Esophagus (tissue), 2 donors: Measurements from ENCODE around the gene PIGO. TPM values are rescaled to one million over a fixed set of nuclear protein-coding genes. Genes with fewer than 3 reads are reported as not detected.

Experiments used
- H3K27ac ChIP-seq, 2 donors: one replicate each; pipeline ENCODE4 v1.5.1; 2013; ENCODE audit warnings: low read depth in 2 of 2, mild to moderate bottlenecking in 2 of 2, inconsistent platforms in 1 of 2, low read length in 1 of 2, moderate library complexity in 1 of 2
- H3K27me3 ChIP-seq, 2 donors: one replicate each; pipeline ENCODE4 v1.6.1; 2013; ENCODE audit warnings: low read length in 2 of 2, control low read depth in 1 of 2, mild to moderate bottlenecking in 1 of 2; ENCODE audit not compliant: insufficient read depth in 2 of 2, control insufficient read depth in 1 of 2
- H3K36me3 ChIP-seq, 2 donors: one replicate each; pipeline ENCODE4 v1.6.1; 2013; ENCODE audit warnings: low read length in 1 of 2; ENCODE audit not compliant: control insufficient read depth in 2 of 2, insufficient read depth in 2 of 2
- H3K4me1 ChIP-seq, 2 donors: one replicate each; pipeline ENCODE4 v1.6.1; 2013; ENCODE audit warnings: low read length in 1 of 2; ENCODE audit not compliant: control insufficient read depth in 2 of 2, insufficient read depth in 2 of 2
- H3K4me3 ChIP-seq, 2 donors: one replicate each; pipeline ENCODE4 v1.5.1; 2013; ENCODE audit warnings: low read length in 2 of 2, mild to moderate bottlenecking in 2 of 2, low read depth in 1 of 2, moderate library complexity in 1 of 2
- H3K9me3 ChIP-seq, 2 donors: one replicate each; pipeline ENCODE4 v1.6.1; 2013; ENCODE audit warnings: mild to moderate bottlenecking in 2 of 2, low read depth in 1 of 2, low read length in 1 of 2, moderate library complexity in 1 of 2; ENCODE audit not compliant: control insufficient read depth in 2 of 2, insufficient read depth in 1 of 2
- WGBS, 2 donors: extraction: QIAGEN DNeasy Blood & Tissue Kit; methylation state at CpG; one replicate each; pipeline ENCODE4 v1.1.7; 2013; 5-methylcytosine and 5-hydroxymethylcytosine counted together
- polyA plus RNA-seq, 2 donors: library from polyadenylated mRNA; stranded (reverse); fragments of 200-250 nt; gene quantifications; one replicate each; pipeline ENCODE4 v1.2.3, GENCODE V29; 2013
- donor health status: healthy with polysubstance abuse.
- donor health status: Bipolar disorder and iron deficiency.

The PIGO gene
- polyA plus RNA-seq, 2 donors, result 12.3 to 12.5 TPM

- Histone ChIP-seq H3K27me3 (no peaks in the 10 kb centered on the region), H3K9me3 (no peaks in the 10 kb centered on the region), H3K36me3 (peaks cover 11 to 22% of the 10 kb centered on the region in 2 donors), H3K4me1 (peaks cover 0 to 6% of the 10 kb centered on the region in 2 donors), H3K27ac (no peak overlapping the region), H3K4me3 (no peak overlapping the region)
- WGBS, 2 donors, result 78 to 81% methylated on average over 18 of the region's 18 CpGs
These were observed 11.2 kb upstream of the PIGO start for GRCh38 chr9:35107297-35108290.

- Histone ChIP-seq H3K27ac (no peak overlapping the region), H3K9me3 (no peaks in the 10 kb centered on the region), H3K4me3 (no peak overlapping the region), H3K4me1 (peaks cover 4 to 13% of the 10 kb centered on the region in 2 donors), H3K27me3 (no peaks in the 10 kb centered on the region), H3K36me3 (peaks cover 11 to 26% of the 10 kb centered on the region in 2 donors)
- WGBS, 2 donors, result 86 to 94% methylated on average over 7 of the region's 7 CpGs
These were observed 9.9 kb upstream of the PIGO start for GRCh38 chr9:35106343-35106730.

GRCh38 chr9:35105571-35106342 is 9.4 kb upstream of the PIGO start:
- Histone ChIP-seq H3K9me3 (no peaks in the 10 kb centered on the region), H3K27me3 (no peaks in the 10 kb centered on the region), H3K36me3 (peaks cover 12 to 31% of the 10 kb centered on the region in 2 donors), H3K27ac (no peak overlapping the region), H3K4me3 (no peak overlapping the region), H3K4me1 (peaks cover 4 to 13% of the 10 kb centered on the region in 2 donors)
- 90 to 92% methylated on average over 13 of the region's 13 CpGs for WGBS, 2 donors

- Histone ChIP-seq H3K9me3 (no peaks in the 10 kb centered on the region), H3K27me3 (no peaks in the 10 kb centered on the region), H3K4me3 (no peak overlapping the region), H3K4me1 (peaks cover 4 to 12% of the 10 kb centered on the region in 2 donors), H3K36me3 (peaks cover 18 to 36% of the 10 kb centered on the region in 2 donors), H3K27ac (no peak overlapping the region)
- 91 to 92% methylated on average over 12 of the region's 12 CpGs for WGBS, 2 donors
These were observed 8.7 kb upstream of the PIGO start for GRCh38 chr9:35105126-35105525.

- Histone ChIP-seq H3K36me3 (peaks cover 18 to 39% of the 10 kb centered on the region in 2 donors), H3K4me3 (no peak overlapping the region), H3K27ac (no peak overlapping the region), H3K27me3 (no peaks in the 10 kb centered on the region), H3K4me1 (peaks cover 4 to 11% of the 10 kb centered on the region in 2 donors), H3K9me3 (no peaks in the 10 kb centered on the region)
- WGBS, 2 donors, result 86 to 89% methylated on average over 4 of the region's 4 CpGs
These were observed 8.2 kb upstream of the PIGO start for GRCh38 chr9:35104586-35104985.

GRCh38 chr9:35103660-35104191 is 7.3 kb upstream of the PIGO start:
- Histone ChIP-seq H3K27me3 (no peaks in the 10 kb centered on the region), H3K36me3 (peaks cover 18 to 39% of the 10 kb centered on the region in 2 donors), H3K4me1 (peaks cover 4 to 11% of the 10 kb centered on the region in 2 donors), H3K9me3 (no peaks in the 10 kb centered on the region), H3K4me3 (peak overlapping the region in 1 of 2 donors; percentile 86), H3K27ac (peak overlapping the region; percentile 82 to 92)
- WGBS, 2 donors, result 37 to 38% methylated on average over 5 of the region's 5 CpGs

GRCh38 chr9:35102769-35103659 is 6.6 kb upstream of the PIGO start, which contains the start of gene STOML2:
Gene STOML2 (minus strand): TSS chr9:35103131. CDS start chr9:35103094, 37 bp downstream.
- Histone ChIP-seq H3K27ac (peak within 1 kb of the TSS; percentile 82 to 92), H3K4me3 (peak within 1 kb of the TSS; percentile 66 to 86), H3K4me1 (peaks cover 4 to 11% of the 10 kb centered on the region in 2 donors), H3K27me3 (no peaks in the 10 kb centered on the region), H3K36me3 (peaks cover 18 to 33% of the 10 kb centered on the region in 2 donors), H3K9me3 (no peaks in the 10 kb centered on the region)
- 1% methylated on average over 57 of the region's 57 CpGs for WGBS, 2 donors

- Histone ChIP-seq H3K27ac (peak overlapping the region; percentile 82 to 92), H3K9me3 (no peaks in the 10 kb centered on the region), H3K4me1 (peaks cover 4 to 11% of the 10 kb centered on the region in 2 donors), H3K36me3 (peaks cover 18 to 32% of the 10 kb centered on the region in 2 donors), H3K4me3 (peak overlapping the region; percentile 66 to 86), H3K27me3 (no peaks in the 10 kb centered on the region)
- WGBS, 2 donors, result 2 to 5% methylated on average over 10 of the region's 10 CpGs
These were observed 6.0 kb upstream of the PIGO start for GRCh38 chr9:35102465-35102768.
